H9 (cell line): Measurements from ENCODE around the gene MKRN2OS. TPM values are rescaled to one million over a fixed set of nuclear protein-coding genes. Genes with fewer than 3 reads are reported as not detected.
A peak's percentile ranks its signal among the peaks of the same experiment; 100 is the strongest.
"Not testable (repeated sequence)": the region's sequence is repeated elsewhere in the genome, so short reads cannot be mapped to it uniquely, and the experiment has no call there.

Experiments
- DNase-seq: peaks from one replicate; pipeline ENCODE4 v3.0.0-alpha.2; 2017
- H2AFZ ChIP-seq: one replicate; pipeline ENCODE4 v1.6.1; 2013; ENCODE audit warnings: mild to moderate bottlenecking, low read length, control low read depth, moderate library complexity
- H2AK5ac ChIP-seq: 2 replicates; pipeline ENCODE4 v1.6.1; 2013; ENCODE audit warnings: low read length, control low read depth, mixed read lengths; ENCODE audit not compliant: insufficient read length
- H2BK120ac ChIP-seq: one replicate; pipeline ENCODE4 v1.6.1; 2013; ENCODE audit warnings: low read depth, mild to moderate bottlenecking, low read length, control low read depth, inconsistent platforms; ENCODE audit not compliant: poor library complexity, severe bottlenecking
- H2BK12ac ChIP-seq: 2 replicates; pipeline ENCODE4 v1.6.1; 2013; ENCODE audit warnings: low read length, control low read depth, mixed read lengths, low read depth; ENCODE audit not compliant: insufficient read length
- H2BK15ac ChIP-seq: 2 replicates; pipeline ENCODE4 v1.6.1; 2013; ENCODE audit warnings: low read depth, low read length, control low read depth
- H2BK20ac ChIP-seq: one replicate; pipeline ENCODE4 v1.6.1; 2013; ENCODE audit warnings: low read depth, mild to moderate bottlenecking, low read length, control low read depth, inconsistent platforms; ENCODE audit not compliant: poor library complexity, severe bottlenecking
- H2BK5ac ChIP-seq: 2 replicates; pipeline ENCODE4 v1.6.1; 2013; ENCODE audit warnings: low read length, control low read depth, mixed read lengths; ENCODE audit not compliant: insufficient read length
- H3K14ac ChIP-seq: 2 replicates; pipeline ENCODE4 v1.6.1; 2013; ENCODE audit warnings: low read length, control low read depth; ENCODE audit not compliant: insufficient read depth
- H3K18ac ChIP-seq: 2 replicates; pipeline ENCODE4 v1.6.1; 2013; ENCODE audit warnings: low read depth, mild to moderate bottlenecking, mixed read lengths, low read length, control low read depth; ENCODE audit not compliant: insufficient read length
- H3K23ac ChIP-seq: 2 replicates; pipeline ENCODE4 v1.6.1; 2013; ENCODE audit warnings: low read length, control low read depth, mixed read lengths, low read depth; ENCODE audit not compliant: insufficient read length
- H3K23me2 ChIP-seq: 2 replicates; pipeline ENCODE4 v1.6.1; 2013; ENCODE audit warnings: low read depth, mild to moderate bottlenecking, mixed read lengths, low read length, control low read depth; ENCODE audit not compliant: insufficient read length, poor library complexity, severe bottlenecking
- H3K27ac ChIP-seq: 2 replicates; pipeline ENCODE4 v1.5.1; 2013; ENCODE audit warnings: low read length, control low read depth, mixed read lengths, low read depth; ENCODE audit not compliant: insufficient read length
- H3K27me3 ChIP-seq: 2 replicates; pipeline ENCODE4 v1.6.1; 2013; ENCODE audit warnings: low read length, control low read depth, inconsistent platforms; ENCODE audit not compliant: insufficient read depth
- H3K4ac ChIP-seq: 2 replicates; pipeline ENCODE4 v1.6.1; 2013; ENCODE audit warnings: low read depth, mild to moderate bottlenecking, control low read depth, inconsistent platforms, low read length, moderate library complexity
- H3K4me1 ChIP-seq: 2 replicates; pipeline ENCODE4 v1.6.1; 2013; ENCODE audit warnings: low read length, control low read depth, inconsistent platforms; ENCODE audit not compliant: insufficient read depth
- H3K4me2 ChIP-seq: 2 replicates; pipeline ENCODE4 v1.6.1; 2013; ENCODE audit warnings: low read length, control low read depth, mixed read lengths; ENCODE audit not compliant: insufficient read length, insufficient read depth
- H3K56ac ChIP-seq: 2 replicates; pipeline ENCODE4 v1.6.1; 2013; ENCODE audit warnings: low read depth, mild to moderate bottlenecking, mixed read lengths, low read length, control low read depth; ENCODE audit not compliant: insufficient read length
- H3K79me1 ChIP-seq: 2 replicates; pipeline ENCODE4 v1.6.1; 2013; ENCODE audit warnings: low read depth, mild to moderate bottlenecking, moderate library complexity, low read length, control low read depth, inconsistent platforms; ENCODE audit not compliant: insufficient read depth, poor library complexity, severe bottlenecking
- H3K79me2 ChIP-seq: 2 replicates; pipeline ENCODE4 v1.6.1; 2013; ENCODE audit warnings: low read length, control low read depth, inconsistent platforms; ENCODE audit not compliant: insufficient read depth
- H3K9ac ChIP-seq: 2 replicates; pipeline ENCODE4 v1.6.1; 2013; ENCODE audit warnings: low read length, control low read depth, mixed read lengths; ENCODE audit not compliant: insufficient read length; ENCODE audit errors: extremely low read depth
- H3K9me3 ChIP-seq: one replicate; pipeline ENCODE4 v1.6.1; 2013; ENCODE audit warnings: low read depth, low read length, inconsistent platforms; ENCODE audit not compliant: control insufficient read depth
- H3T11ph ChIP-seq: one replicate; pipeline ENCODE4 v1.6.1; 2013; ENCODE audit warnings: mild to moderate bottlenecking, low read length, control low read depth, inconsistent platforms
- H4K20me1 ChIP-seq: one replicate; pipeline ENCODE4 v1.6.1; 2013; ENCODE audit not compliant: control insufficient read depth, insufficient read length, insufficient read depth
- H4K5ac ChIP-seq: 2 replicates; pipeline ENCODE4 v1.6.1; 2013; ENCODE audit warnings: low read depth, mild to moderate bottlenecking, mixed read lengths, low read length, control low read depth; ENCODE audit not compliant: insufficient read length
- H4K8ac ChIP-seq: replicated peaks from 2 replicates; pipeline ENCODE4 v1.6.1; 2013; ENCODE audit warnings: low read length, control low read depth, mixed read lengths, low read depth; ENCODE audit not compliant: insufficient read length
- H4K91ac ChIP-seq: 2 replicates; pipeline ENCODE4 v1.6.1; 2013; ENCODE audit warnings: low read depth, mild to moderate bottlenecking, moderate library complexity, mixed read lengths, low read length, control low read depth; ENCODE audit not compliant: insufficient read length
- H3K27ac Mint-ChIP-seq, 3 experiments: 2 replicates in 2 of 3; 3 replicates in 1 of 3; pipeline ENCODE4 v1.8.0; 2020 to 2021; ENCODE audit warnings: mixed read lengths in 3 of 3, mild to moderate bottlenecking in 1 of 3, moderate library complexity in 1 of 3
- H3K27me3 Mint-ChIP-seq: 2 replicates; pipeline ENCODE4 v1.8.0; 2021; ENCODE audit warnings: low read depth, mild to moderate bottlenecking, moderate library complexity, mixed read lengths
- H3K36me3 Mint-ChIP-seq, 3 experiments: 2 replicates in 2 of 3; 3 replicates in 1 of 3; pipeline ENCODE4 v1.8.0; 2020 to 2021; ENCODE audit warnings: low read depth in 3 of 3, mixed read lengths in 3 of 3; ENCODE audit not compliant: insufficient read depth in 1 of 3
- H3K4me1 Mint-ChIP-seq, 2 experiments: 2 replicates each; pipeline ENCODE4 v1.8.0; 2020; ENCODE audit warnings: mixed read lengths in 2 of 2
- H3K4me3 Mint-ChIP-seq, 2 experiments: 2 replicates in 1 of 2; 3 replicates in 1 of 2; pipeline ENCODE4 v1.8.0; 2020 to 2021; ENCODE audit warnings: mild to moderate bottlenecking in 2 of 2, mixed read lengths in 2 of 2, moderate library complexity in 1 of 2
- H3K9me3 Mint-ChIP-seq, 2 experiments: 2 replicates in 1 of 2; 3 replicates in 1 of 2; pipeline ENCODE4 v1.8.0; 2020; ENCODE audit warnings: mild to moderate bottlenecking in 2 of 2, mixed read lengths in 2 of 2, moderate library complexity in 1 of 2
- CTCF ChIP-seq: fragments of 200-600 bp; sonication (generic); conservative IDR thresholded peaks from 3 replicates; pipeline ENCODE4 v1.8.0; 2021; ENCODE audit warnings: antibody characterized with exemption, mild to moderate bottlenecking
- WGBS: extraction: QIAGEN DNeasy Blood & Tissue Kit; methylation state at CpG from one replicate; pipeline ENCODE4 v1.1.7; 2013; ENCODE audit warnings: missing lambda C conversion rate, low lambda C conversion rate, mixed read lengths; ENCODE audit not compliant: insufficient read length; ENCODE audit errors: extremely low coverage; 5-methylcytosine and 5-hydroxymethylcytosine counted together
- total RNA-seq: library from RNA; stranded (reverse); gene quantifications from 2 replicates; pipeline ENCODE4 v1.2.1, GENCODE V29; 2021

The MKRN2OS gene
- total RNA-seq, 1 experiment from 2014 or later: 0.44 TPM

DNA sequence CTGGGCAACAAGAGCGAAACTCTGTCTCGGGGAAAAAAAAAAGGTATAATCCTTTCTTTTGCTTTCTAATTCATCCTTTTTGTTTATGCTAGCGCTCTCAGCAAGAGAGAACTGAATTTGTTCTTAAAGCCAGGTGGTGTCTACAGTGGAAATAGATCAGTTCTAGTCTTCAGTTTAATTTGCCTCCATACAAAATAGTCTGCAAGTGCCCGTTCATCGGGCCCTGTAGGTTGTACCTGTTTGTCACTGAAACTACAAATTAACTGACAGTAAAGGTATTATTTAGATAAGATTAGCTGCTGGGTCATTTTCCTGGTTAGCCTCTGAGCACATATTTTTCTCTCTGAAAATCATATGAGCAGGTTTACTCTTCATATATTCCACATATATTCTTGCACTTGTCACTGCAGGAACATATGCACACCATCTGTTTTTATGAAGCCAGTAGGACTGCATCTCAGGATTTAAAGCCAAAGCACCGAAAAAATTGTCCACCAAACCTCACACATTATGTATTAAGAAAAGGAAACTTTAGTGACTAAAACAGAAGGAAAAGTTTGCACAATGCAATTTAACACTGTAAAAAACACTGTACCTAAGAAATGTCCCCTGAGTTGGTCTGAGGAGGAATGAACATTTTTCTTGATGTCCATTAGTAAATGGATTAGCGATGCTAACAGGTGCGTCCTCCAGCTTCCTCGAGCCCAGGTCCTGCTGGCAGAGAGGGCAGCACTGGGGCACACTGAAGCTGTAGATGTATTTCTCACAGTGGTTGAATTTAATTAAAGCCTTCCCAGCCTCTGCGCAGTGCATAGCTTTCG, 437 bp downstream of the MKRN2OS start:
- Histone ChIP-seq H3K4me2 (peak overlapping the region; percentile 13), H3K27ac (no peak overlapping the region), H2AK5ac (no peak overlapping the region), H2BK12ac (no peak overlapping the region), H2BK15ac (no peak overlapping the region), H3K56ac (no peak overlapping the region), H3K14ac (no peak overlapping the region), H3K4ac (no peak overlapping the region), H4K8ac (no peak overlapping the region), H2BK20ac (no peak overlapping the region), H3K4me1 (no peaks in the 10 kb centered on the region), H4K91ac (no peak overlapping the region), H4K20me1 (no peaks in the 10 kb centered on the region), H3K27me3 (no peaks in the 10 kb centered on the region), H3K23me2 (no peaks in the 10 kb centered on the region), H3K9ac (no peak overlapping the region), H3K18ac (no peak overlapping the region), H3K79me2 (no peaks in the 10 kb centered on the region), H4K5ac (no peak overlapping the region), H3K23ac (no peak overlapping the region), H3T11ph (no peak overlapping the region), H2BK120ac (no peak overlapping the region), H2BK5ac (no peak overlapping the region), H3K9me3 (no peaks in the 10 kb centered on the region), H3K79me1 (no peaks in the 10 kb centered on the region), H2AFZ (no peak overlapping the region)
- Mint-ChIP-seq H3K27ac (no peak overlapping the region; a peak in 1 of 7 replicates), H3K36me3 (no peaks in the 10 kb centered on the region), H3K4me3 (peak overlapping the region in 1 of 2 experiments; percentile 46; a peak in 2 of 5 replicates), H3K4me1 (peaks cover 19 to 20% of the 10 kb centered on the region in 2 experiments), H3K27me3 (0 out of 2 replicates have a peak, but pooled peaks cover 2% of the 10 kb centered on the region), H3K9me3 (no peaks in the 10 kb centered on the region)
- no CpG with 5 or more reads among the region's 11 CpGs for WGBS
- peak; percentile 61 for DNase-seq
- TF ChIP-seq CTCF: no peak

DNA sequence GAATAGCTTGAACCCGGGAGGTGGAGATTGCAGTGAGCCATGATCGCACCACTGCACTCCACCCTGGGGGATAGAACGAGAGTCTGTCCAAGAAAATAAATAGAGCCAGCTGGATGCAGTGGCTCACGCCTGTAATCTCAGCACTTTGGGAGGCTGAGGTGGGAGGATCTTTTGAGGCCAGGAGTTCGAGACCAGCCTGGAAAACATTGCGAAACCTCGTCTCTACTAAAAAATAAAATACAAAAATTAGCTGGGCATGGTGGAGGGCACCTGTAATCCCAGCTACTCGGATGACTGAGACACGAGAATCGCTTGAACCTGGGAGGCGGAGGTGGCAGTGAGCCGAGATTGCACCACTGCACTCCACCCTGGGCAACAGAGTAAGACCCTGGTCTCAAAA, 1.8 kb downstream of the MKRN2OS start:
- H3K4me2 ChIP-seq, H3K4me3 Mint-ChIP-seq, H3K9me3 ChIP-seq, H3K23me2 ChIP-seq, H3K9ac ChIP-seq, H2BK12ac ChIP-seq, H3K56ac ChIP-seq, H3K79me1 ChIP-seq, H2AFZ ChIP-seq, H4K20me1 ChIP-seq, H3K4me1 ChIP-seq, H3K27me3 ChIP-seq, H2BK15ac ChIP-seq, H3K27me3 Mint-ChIP-seq, H2AK5ac ChIP-seq, H3K27ac ChIP-seq, DNase-seq, H3K23ac ChIP-seq, H4K5ac ChIP-seq, H2BK20ac ChIP-seq, H3K27ac Mint-ChIP-seq, H3T11ph ChIP-seq, H3K9me3 Mint-ChIP-seq, H3K18ac ChIP-seq, H3K79me2 ChIP-seq, H4K91ac ChIP-seq, H3K4ac ChIP-seq, H3K36me3 Mint-ChIP-seq, H2BK5ac ChIP-seq, H2BK120ac ChIP-seq, H4K8ac ChIP-seq, H3K14ac ChIP-seq: not testable (repeated sequence)
- WGBS: no CpG with 5 or more reads among the region's 12 CpGs
- peaks cover 19 to 20% of the 10 kb centered on the region in 2 experiments for H3K4me1 Mint-ChIP-seq
